ENCODE measurements around the gene GASK1A.

GRCh38 chr3:43038010-43038409, 58.9 kb downstream of the GASK1A start:
- TF ChIP-seq CHD1 (IDR thresholded peaks at IDR 0.05; ENCODE audit: low read depth, low read length) (no peak), RAD21 (IDR thresholded peaks at IDR 0.05; ENCODE audit: low read length) (no peak), RCOR1 (IDR thresholded peaks at IDR 0.05; ENCODE audit: insufficient replicate concordance, low read length) (no peak), MAFK (IDR thresholded peaks at IDR 0.05; ENCODE audit: low read depth, low read length) (no peak), POLR2A (IDR thresholded peaks at IDR 0.05; ENCODE audit: low read depth, low read length) (no peak), FOS (IDR thresholded peaks at IDR 0.05; ENCODE audit: low read depth, low read length) (no peak), SMC3 (IDR thresholded peaks at IDR 0.05; ENCODE audit: low read depth, low read length) (no peak), NFE2L2 (IDR thresholded peaks at IDR 0.05; ENCODE audit: low read depth, low read length) (no peak), CEBPB (IDR thresholded peaks at IDR 0.05; ENCODE audit: low read depth, low read length) (no peak), MAZ (IDR thresholded peaks at IDR 0.05; ENCODE audit: borderline replicate concordance, low read depth, low read length) (no peak)
- TF ChIP-seq, protein P1, sequence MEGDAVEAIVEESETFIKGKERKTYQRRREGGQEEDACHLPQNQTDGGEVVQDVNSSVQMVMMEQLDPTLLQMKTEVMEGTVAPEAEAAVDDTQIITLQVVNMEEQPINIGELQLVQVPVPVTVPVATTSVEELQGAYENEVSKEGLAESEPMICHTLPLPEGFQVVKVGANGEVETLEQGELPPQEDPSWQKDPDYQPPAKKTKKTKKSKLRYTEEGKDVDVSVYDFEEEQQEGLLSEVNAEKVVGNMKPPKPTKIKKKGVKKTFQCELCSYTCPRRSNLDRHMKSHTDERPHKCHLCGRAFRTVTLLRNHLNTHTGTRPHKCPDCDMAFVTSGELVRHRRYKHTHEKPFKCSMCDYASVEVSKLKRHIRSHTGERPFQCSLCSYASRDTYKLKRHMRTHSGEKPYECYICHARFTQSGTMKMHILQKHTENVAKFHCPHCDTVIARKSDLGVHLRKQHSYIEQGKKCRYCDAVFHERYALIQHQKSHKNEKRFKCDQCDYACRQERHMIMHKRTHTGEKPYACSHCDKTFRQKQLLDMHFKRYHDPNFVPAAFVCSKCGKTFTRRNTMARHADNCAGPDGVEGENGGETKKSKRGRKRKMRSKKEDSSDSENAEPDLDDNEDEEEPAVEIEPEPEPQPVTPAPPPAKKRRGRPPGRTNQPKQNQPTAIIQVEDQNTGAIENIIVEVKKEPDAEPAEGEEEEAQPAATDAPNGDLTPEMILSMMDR (conservative IDR thresholded peaks at IDR 0.05; ENCODE audit: low read depth, low read length) = no peak
- TF ChIP-seq, protein P2, sequence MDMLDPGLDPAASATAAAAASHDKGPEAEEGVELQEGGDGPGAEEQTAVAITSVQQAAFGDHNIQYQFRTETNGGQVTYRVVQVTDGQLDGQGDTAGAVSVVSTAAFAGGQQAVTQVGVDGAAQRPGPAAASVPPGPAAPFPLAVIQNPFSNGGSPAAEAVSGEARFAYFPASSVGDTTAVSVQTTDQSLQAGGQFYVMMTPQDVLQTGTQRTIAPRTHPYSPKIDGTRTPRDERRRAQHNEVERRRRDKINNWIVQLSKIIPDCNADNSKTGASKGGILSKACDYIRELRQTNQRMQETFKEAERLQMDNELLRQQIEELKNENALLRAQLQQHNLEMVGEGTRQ (IDR thresholded peaks at IDR 0.05; ENCODE audit: low read depth, low read length) = no peak

Data from IMR-90 (cell line).